ENCODE results near the gene CCDC87.

Gene CCDC87

DNA sequence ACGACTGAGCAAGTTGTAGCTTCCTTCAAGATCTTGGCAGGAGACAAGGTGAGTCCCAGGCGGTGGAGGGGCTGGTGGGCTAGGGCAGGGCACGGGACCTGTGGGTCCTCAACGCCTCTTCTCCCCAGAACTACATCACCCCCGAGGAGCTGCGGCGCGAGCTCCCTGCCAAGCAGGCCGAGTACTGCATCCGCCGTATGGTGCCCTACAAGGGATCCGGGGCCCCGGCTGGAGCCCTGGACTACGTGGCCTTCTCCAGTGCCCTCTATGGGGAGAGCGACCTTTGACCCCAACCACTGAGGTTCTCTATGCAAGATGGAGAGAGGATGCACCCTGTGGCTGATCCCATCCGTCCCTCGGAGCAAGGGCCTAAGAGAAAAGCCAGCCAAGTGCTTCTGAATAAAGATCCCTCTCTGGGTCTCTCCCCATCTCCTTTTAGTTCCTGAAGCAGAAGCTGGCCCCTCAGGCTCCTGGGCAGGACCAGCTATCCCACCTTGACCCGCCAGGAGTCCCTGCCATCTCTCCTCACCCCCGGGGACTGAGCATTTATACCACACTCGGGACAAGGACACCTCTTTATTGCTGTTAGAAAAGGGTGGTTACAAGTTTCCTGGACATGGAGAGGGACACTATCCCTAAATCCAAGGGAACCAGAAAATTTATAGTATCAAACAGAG lies 29.8 kb downstream of the CCDC87 start:
- H3K4me1 ChIP-seq (ENCODE audit: insufficient read depth, low read length, poor library complexity, severe bottlenecking), result no peaks in the 10 kb centered on the region
- no peak overlapping the region for H3K4me2 ChIP-seq (ENCODE audit: low read depth, low read length, poor library complexity, severe bottlenecking)

DNA sequence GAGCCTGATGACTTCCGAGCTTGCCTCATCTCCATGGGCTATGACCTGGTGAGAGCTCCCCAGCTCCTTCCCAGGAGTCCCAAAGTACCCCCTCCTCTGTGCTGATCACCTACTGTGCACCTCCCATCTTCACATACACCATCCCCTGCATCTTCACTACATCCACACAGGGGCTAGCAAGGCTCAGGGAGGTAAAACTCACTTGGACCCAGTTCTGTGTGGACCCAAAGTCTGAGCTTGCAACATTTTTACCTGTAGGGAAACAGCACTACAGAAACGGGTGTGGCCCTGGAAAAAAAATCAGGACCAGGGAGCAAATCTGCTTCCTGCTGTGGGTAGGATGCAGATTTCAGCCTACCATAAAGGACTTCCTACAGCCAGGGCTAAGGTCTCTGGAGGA lies 30.6 kb downstream of the CCDC87 start:
- TF ChIP-seq, protein P1, sequence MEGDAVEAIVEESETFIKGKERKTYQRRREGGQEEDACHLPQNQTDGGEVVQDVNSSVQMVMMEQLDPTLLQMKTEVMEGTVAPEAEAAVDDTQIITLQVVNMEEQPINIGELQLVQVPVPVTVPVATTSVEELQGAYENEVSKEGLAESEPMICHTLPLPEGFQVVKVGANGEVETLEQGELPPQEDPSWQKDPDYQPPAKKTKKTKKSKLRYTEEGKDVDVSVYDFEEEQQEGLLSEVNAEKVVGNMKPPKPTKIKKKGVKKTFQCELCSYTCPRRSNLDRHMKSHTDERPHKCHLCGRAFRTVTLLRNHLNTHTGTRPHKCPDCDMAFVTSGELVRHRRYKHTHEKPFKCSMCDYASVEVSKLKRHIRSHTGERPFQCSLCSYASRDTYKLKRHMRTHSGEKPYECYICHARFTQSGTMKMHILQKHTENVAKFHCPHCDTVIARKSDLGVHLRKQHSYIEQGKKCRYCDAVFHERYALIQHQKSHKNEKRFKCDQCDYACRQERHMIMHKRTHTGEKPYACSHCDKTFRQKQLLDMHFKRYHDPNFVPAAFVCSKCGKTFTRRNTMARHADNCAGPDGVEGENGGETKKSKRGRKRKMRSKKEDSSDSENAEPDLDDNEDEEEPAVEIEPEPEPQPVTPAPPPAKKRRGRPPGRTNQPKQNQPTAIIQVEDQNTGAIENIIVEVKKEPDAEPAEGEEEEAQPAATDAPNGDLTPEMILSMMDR (conservative IDR thresholded peaks at IDR 0.05; ENCODE audit: low read length), result no peak
- TF ChIP-seq EZH2phosphoT487 (IDR thresholded peaks at IDR 0.05; ENCODE audit: borderline replicate concordance), result no peak
- Histone ChIP-seq H2AFZ (ENCODE audit: low read length) (no peak overlapping the region), H3F3A (ENCODE audit: low read depth) (no peaks in the 10 kb centered on the region), H3K9ac (ENCODE audit: low read depth, low read length, poor library complexity, severe bottlenecking) (no peak overlapping the region), H3K9me3 (ENCODE audit: insufficient read depth, low read depth, low read length) (no peaks in the 10 kb centered on the region), H3K27me3 (ENCODE audit: insufficient read depth, low read length, poor library complexity, severe bottlenecking) (no peaks in the 10 kb centered on the region), H4K20me1 (ENCODE audit: insufficient read depth, low read length, poor library complexity, severe bottlenecking) (no peaks in the 10 kb centered on the region), H3K4me1 (ENCODE audit: insufficient read depth, low read length, poor library complexity, severe bottlenecking) (no peaks in the 10 kb centered on the region), H3K36me3 (ENCODE audit: insufficient read depth, low read length) (no peaks in the 10 kb centered on the region), H3K79me2 (ENCODE audit: insufficient read depth, low read length) (no peaks in the 10 kb centered on the region), H3K4me3 (ENCODE audit: low read length, poor library complexity, severe bottlenecking) (no peak overlapping the region), H3K9me2 (replicated peaks; ENCODE audit: low read depth, low read length) (no peaks in the 10 kb centered on the region), H3K4me2 (ENCODE audit: low read depth, low read length, poor library complexity, severe bottlenecking) (no peak overlapping the region)

More for the DNA sequence above, 29.8 kb downstream of the CCDC87 start:
- no peak for TF ChIP-seq EZH2phosphoT487 (IDR thresholded peaks at IDR 0.05; ENCODE audit: borderline replicate concordance)
- TF ChIP-seq, protein P1 (conservative IDR thresholded peaks at IDR 0.05; ENCODE audit: low read length), result no peak
- no peaks in the 10 kb centered on the region for H3K9me3 ChIP-seq (ENCODE audit: insufficient read depth, low read depth, low read length)
- H3K79me2 ChIP-seq (ENCODE audit: insufficient read depth, low read length), result no peaks in the 10 kb centered on the region
- no peaks in the 10 kb centered on the region for H3K27me3 ChIP-seq (ENCODE audit: insufficient read depth, low read length, poor library complexity, severe bottlenecking)
- H3K9me2 ChIP-seq (replicated peaks; ENCODE audit: low read depth, low read length), result no peaks in the 10 kb centered on the region
- H3K36me3 ChIP-seq (ENCODE audit: insufficient read depth, low read length), result no peaks in the 10 kb centered on the region
- H3K9ac ChIP-seq (ENCODE audit: low read depth, low read length, poor library complexity, severe bottlenecking), result no peak overlapping the region
- no peak overlapping the region for H2AFZ ChIP-seq (ENCODE audit: low read length)
- H3F3A ChIP-seq (ENCODE audit: low read depth), result no peaks in the 10 kb centered on the region
- no peak overlapping the region for H3K4me3 ChIP-seq (ENCODE audit: low read length, poor library complexity, severe bottlenecking)
- H4K20me1 ChIP-seq (ENCODE audit: insufficient read depth, low read length, poor library complexity, severe bottlenecking), result no peaks in the 10 kb centered on the region

DNA sequence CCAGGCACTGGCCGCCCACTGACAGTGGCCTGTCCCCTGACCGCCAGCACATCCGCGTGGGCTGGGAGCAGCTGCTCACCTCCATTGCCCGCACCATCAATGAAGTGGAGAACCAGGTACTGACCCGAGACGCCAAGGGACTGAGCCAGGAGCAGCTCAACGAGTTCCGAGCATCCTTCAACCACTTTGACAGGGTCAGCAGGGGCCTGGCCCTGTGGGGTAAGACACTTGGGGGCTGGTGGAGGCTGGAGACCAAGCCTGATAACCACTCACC lies 31.0 kb downstream of the CCDC87 start:
- Histone ChIP-seq H3K9me2 (replicated peaks; ENCODE audit: low read depth, low read length) (no peaks in the 10 kb centered on the region), H3K27me3 (ENCODE audit: insufficient read depth, low read length, poor library complexity, severe bottlenecking) (no peaks in the 10 kb centered on the region), H3K9me3 (ENCODE audit: insufficient read depth, low read depth, low read length) (no peaks in the 10 kb centered on the region), H3K4me2 (ENCODE audit: low read depth, low read length, poor library complexity, severe bottlenecking) (no peak overlapping the region), H3F3A (ENCODE audit: low read depth) (no peaks in the 10 kb centered on the region), H3K79me2 (ENCODE audit: insufficient read depth, low read length) (no peaks in the 10 kb centered on the region), H3K4me1 (ENCODE audit: insufficient read depth, low read length, poor library complexity, severe bottlenecking) (no peaks in the 10 kb centered on the region), H3K4me3 (ENCODE audit: low read length, poor library complexity, severe bottlenecking) (no peak overlapping the region), H3K36me3 (ENCODE audit: insufficient read depth, low read length) (no peaks in the 10 kb centered on the region), H4K20me1 (ENCODE audit: insufficient read depth, low read length, poor library complexity, severe bottlenecking) (no peaks in the 10 kb centered on the region), H3K9ac (ENCODE audit: low read depth, low read length, poor library complexity, severe bottlenecking) (no peak overlapping the region), H2AFZ (ENCODE audit: low read length) (no peak overlapping the region)
- TF ChIP-seq, protein P1 (conservative IDR thresholded peaks at IDR 0.05; ENCODE audit: low read length), result no peak
- no peak for TF ChIP-seq EZH2phosphoT487 (IDR thresholded peaks at IDR 0.05; ENCODE audit: borderline replicate concordance)

Measured in Loucy (cell line).